Adrenal gland (tissue), 19 donors: ENCODE measurements around the gene CRYBG2. TPM values are rescaled to one million over a fixed set of nuclear protein-coding genes. Genes with fewer than 3 reads are reported as not detected.

Source experiments
- DNase-seq, 7 donors: peaks; one replicate each; pipeline ENCODE4 v3.0.0-alpha.2; 2019 to 2020
- H3K27ac ChIP-seq, 5 donors: fragments of 200-600 bp; sonication (generic) in 4 of 5; 1 replicate in 3 of 5; 2 replicates in 2 of 5; pipeline versions ENCODE4 v1.5.1 to v1.8.0; 2016 to 2020; ENCODE audit warnings: mild to moderate bottlenecking in 1 of 5
- H3K27me3 ChIP-seq: fragments of 200-600 bp; 2 replicates; pipeline ENCODE4 v1.8.0; 2021
- H3K36me3 ChIP-seq, 2 donors: fragments of 200-600 bp; replicated peaks in 1 of 2; 1 replicate in 1 of 2; 2 replicates in 1 of 2; pipeline versions ENCODE4 v1.5.1 to v1.8.0; 2018 to 2022
- H3K4me1 ChIP-seq, 2 donors: fragments of 200-600 bp; replicated peaks in 1 of 2; 1 replicate in 1 of 2; 2 replicates in 1 of 2; pipeline versions ENCODE4 v1.5.1 to v1.8.0; 2018 to 2021
- H3K4me3 ChIP-seq, 4 donors: fragments of 200-600 bp; sonication (generic) in 3 of 4; one replicate each; pipeline ENCODE4 v1.5.1; 2016 to 2018
- H3K9me3 ChIP-seq, 3 donors: fragments of 200-600 bp; sonication (generic) in 1 of 3; replicated peaks in 1 of 3; 1 replicate in 2 of 3; 2 replicates in 1 of 3; pipeline versions ENCODE4 v1.5.1 to v1.8.0; 2016 to 2021
- POLR2A ChIP-seq, 2 donors: fragments of 450-650 bp; IDR thresholded peaks; one replicate each; pipeline ENCODE4 v1.6.1; 2017; ENCODE audit warnings: antibody characterized with exemption in 2 of 2, mild to moderate bottlenecking in 2 of 2, moderate library complexity in 1 of 2
- WGBS, 4 donors: extraction: QIAGEN DNeasy Blood & Tissue Kit in 2 of 4; methylation state at CpG; one replicate each; pipeline versions ENCODE4 v1.1.5 to v1.1.7; 2013 to 2017; 5-methylcytosine and 5-hydroxymethylcytosine counted together
- intact Hi-C, 2 donors: fragments of 100-400 bp; cut with DNase I; formaldehyde crosslinking; loops; one replicate each; pipeline versions ENCODE4 v1.14.1 to v1.15.0; 2022 to 2023
- long read RNA-seq, 10 donors: library from polyadenylated mRNA in 3 of 10; unstranded in 2 of 10; stranded (forward) in 1 of 10; transcript quantifications; one replicate each; pipeline ENCODE4 v2.0.0 and lab custom pipeline, GENCODE V29; 2021 to 2026
- polyA plus RNA-seq, 3 donors: library from polyadenylated mRNA; stranded (reverse); fragments of 200-250 nt in 2 of 3; fragments of 350-450 nt in 1 of 3; fragmentation: Illumina TruSeq in 1 of 3; extraction: RNeasy Lipid Tissue Mini Kit (QIAGEN cat#74804) in 1 of 3; gene quantifications; one replicate each; pipeline ENCODE4 v1.2.3, GENCODE V29; 2013 to 2014
- total RNA-seq, 9 donors: library from RNA; depleted of rRNA in 4 of 9; stranded (reverse); fragments of >200 nt in 4 of 9; fragments of 120-200 nt in 1 of 9; fragmentation: NEBNext Ultra II Directional in 1 of 9; extraction: Animal tissue kit (Norgen Biotek cat#: 25700) in 1 of 9; gene quantifications; one replicate each; pipeline versions ENCODE4 v1.1.0 to v1.2.4, GENCODE V29; 2013 to 2023
- TF ChIP-seq, protein P1 (sequence below), 6 experiments: fragments of 450-650 bp in 4 of 6; fragments of 200-600 bp in 2 of 6; sonication (generic) in 1 of 6; IDR thresholded peaks; 1 replicate in 5 of 6; 2 replicates in 1 of 6; pipeline versions ENCODE4 v1.5.1 to v1.8.0; 2016 to 2021; ENCODE audit warnings: antibody characterized with exemption in 6 of 6, mild to moderate bottlenecking in 2 of 6, moderate library complexity in 1 of 6
- donor health status: healthy with polysubstance abuse.
- donor health status: Bipolar disorder and iron deficiency.
- donor health status: DM: yes; HTN: yes; CAD: no.
- donor health status: DM: no; HTN: no; CAD: no.
- donor health status: DM: no; HTN: no; CAD: no.
- donor health status: DM: yes; HTN: yes; CAD: no.

The CRYBG2 gene, protein sequence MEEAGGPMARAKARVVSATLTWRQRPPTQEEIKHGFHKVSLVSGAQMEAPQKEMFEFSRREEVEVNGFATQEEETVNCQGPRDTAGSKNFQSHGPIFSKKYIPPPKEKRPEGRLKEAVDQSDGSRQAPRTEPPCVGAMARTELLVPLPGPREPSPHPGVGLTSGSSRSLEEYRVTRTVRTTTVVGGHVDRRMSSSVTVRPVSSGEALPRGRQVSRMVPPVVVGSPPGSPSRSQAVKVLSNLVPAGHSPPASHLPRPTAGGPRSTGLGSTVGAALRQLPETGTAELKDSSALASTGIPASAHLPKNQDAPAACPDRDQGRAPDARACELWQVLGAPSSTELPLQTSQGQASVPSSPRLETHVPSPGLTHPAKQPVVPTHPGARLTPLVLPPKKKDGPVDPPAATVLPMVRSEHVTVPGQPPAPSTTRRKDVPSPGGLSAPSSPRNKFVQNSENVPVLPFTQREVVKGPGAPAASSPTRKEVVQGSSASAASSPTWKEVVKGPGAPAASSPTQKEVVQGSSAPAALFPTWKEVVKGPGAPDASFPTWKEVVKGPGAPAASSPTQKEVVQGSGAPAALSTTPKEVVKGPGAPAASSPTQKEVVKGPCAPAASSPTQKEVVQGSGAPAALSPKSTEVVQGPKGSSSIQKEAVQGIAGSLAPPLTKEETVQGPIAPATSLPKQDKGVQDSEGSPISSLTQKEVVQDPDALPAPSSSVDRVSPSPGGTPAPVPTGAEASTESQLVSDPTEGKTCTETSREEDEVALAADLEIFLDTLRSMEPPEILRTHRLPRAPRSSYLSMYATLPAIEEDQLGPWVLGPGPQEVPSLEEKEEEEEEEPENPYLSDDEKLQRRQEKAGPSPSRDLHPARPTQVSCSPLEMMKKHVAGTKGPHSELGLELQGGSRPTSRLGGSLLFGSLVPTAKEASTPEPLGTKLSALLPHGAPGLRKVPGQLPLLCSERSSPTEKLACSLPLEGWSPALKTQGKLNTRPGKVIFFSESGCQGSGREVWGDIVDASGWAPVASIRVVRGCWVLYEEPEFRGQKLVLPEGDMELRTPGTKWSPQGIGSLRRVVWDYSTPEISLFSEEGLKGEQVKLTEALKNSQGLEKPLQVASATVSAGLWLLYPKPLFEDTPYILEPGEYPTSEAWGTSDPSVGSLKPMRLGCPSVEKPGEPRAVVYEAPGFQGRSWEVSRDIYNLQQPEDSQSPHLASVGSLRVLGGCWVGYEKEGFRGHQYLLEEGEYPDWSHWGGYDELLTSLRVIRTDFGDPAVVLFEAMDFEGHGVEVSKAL (N-terminal part only)
- total RNA-seq, result under 1 TPM in 1 of 9 donors, not detected in 8; 0.17 TPM
- polyA plus RNA-seq, result under 1 TPM in 2 of 3 donors, not detected in 1; 0.20 to 0.48 TPM
- long read RNA-seq, donor 1, result 0 reads
- long read RNA-seq, donor 2, result 0 reads
- long read RNA-seq, donor 3, result 0 reads
- long read RNA-seq, donor 4, result 0 reads
- long read RNA-seq, donor 5, result 0 reads
- long read RNA-seq, donor 6, result 0 reads
- long read RNA-seq, donor 7, result 0 reads
- long read RNA-seq, donor 8, result 0 reads
- long read RNA-seq, donor 9, result 0 reads
- long read RNA-seq, donor 10, result 0 reads

DNA sequence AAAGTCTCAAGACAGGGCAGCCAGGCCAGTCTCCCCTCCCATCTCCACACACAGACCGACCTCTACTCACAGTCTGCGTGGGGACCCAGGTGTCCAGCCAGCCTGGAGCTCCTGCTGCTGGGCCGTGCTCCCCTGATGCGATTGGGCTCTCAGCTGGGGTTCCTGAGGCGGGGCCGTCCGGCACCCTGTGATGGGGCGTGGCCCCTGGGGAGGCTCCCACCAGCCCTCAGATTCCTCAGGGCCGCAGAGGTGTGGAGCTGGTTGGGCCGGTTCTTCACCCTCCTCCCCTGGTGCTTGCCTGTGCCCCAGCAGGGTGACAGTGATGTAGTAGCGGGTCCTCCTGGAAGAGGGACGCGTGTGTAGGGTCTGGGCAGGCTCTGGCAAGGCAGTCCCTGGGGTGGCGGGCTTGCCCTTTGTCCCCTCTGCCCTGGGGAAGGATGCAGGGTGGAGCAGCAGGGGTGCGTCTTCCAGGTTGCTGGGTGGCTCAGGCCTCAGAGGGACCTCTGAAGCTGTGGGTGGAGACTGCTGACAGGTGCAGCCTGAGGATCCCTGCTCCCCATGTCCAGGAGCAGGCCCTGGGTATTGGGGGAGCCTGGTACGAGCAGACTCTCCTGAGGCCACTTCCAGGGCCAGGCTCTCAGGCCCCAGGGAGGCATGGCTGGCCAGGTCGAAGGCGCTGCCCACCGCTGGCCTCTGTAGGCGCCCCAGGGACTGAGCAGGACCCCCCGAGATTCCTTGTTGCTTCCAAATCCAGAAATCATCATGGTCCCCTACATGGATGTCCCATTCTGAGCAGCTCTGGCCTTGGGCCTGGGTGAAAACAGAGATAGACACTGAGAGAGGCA lies at the start of gene CRYBG2:
Gene CRYBG2, minus strand, starts transcription at position 155 of the 845 bp plus-strand sequence. CDS start 7,473 bp downstream, outside the sequence.
- no peak for DNase-seq
- peaks cover 13% of the 10 kb centered on the region for H3K27me3 ChIP-seq
- intact Hi-C loops, result no loop called here
- H3K4me3 ChIP-seq, result no peak within 1 kb of the TSS
- H3K9me3 ChIP-seq, result no peaks in the 10 kb centered on the region
- H3K27ac ChIP-seq, result no peak within 1 kb of the TSS
- H3K36me3 ChIP-seq, result no peaks in the 10 kb centered on the region
- H3K4me1 ChIP-seq, result no peaks in the 10 kb centered on the region
- WGBS, 4 donors, result 71 to 90% (median 84%) methylated on average over 8 to 21 of the region's 21 CpGs
- no peak for TF ChIP-seq POLR2A (IDR thresholded peaks at IDR 0.05)
- TF ChIP-seq, protein P1, sequence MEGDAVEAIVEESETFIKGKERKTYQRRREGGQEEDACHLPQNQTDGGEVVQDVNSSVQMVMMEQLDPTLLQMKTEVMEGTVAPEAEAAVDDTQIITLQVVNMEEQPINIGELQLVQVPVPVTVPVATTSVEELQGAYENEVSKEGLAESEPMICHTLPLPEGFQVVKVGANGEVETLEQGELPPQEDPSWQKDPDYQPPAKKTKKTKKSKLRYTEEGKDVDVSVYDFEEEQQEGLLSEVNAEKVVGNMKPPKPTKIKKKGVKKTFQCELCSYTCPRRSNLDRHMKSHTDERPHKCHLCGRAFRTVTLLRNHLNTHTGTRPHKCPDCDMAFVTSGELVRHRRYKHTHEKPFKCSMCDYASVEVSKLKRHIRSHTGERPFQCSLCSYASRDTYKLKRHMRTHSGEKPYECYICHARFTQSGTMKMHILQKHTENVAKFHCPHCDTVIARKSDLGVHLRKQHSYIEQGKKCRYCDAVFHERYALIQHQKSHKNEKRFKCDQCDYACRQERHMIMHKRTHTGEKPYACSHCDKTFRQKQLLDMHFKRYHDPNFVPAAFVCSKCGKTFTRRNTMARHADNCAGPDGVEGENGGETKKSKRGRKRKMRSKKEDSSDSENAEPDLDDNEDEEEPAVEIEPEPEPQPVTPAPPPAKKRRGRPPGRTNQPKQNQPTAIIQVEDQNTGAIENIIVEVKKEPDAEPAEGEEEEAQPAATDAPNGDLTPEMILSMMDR (IDR thresholded peaks at IDR 0.05), result no peak

DNA sequence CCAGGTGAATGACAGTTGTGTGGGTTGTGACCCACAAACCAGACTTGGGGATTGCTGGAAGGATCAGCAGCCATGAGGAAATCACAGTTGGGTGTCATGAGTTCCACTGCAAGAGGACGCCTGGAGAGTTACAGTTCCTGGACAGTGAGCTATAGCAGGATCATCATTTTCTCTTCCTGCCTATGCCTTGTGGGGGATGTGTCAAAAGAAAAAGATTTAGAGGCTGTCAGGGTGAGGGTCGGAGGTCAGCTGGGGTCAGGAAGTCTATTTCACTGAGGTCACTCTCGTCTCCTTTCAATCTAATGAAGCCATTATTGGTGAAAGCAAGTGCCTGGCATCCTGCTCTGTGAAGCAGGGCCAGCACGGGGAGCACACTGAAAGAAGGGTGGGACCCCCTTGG lies 49.7 kb upstream of the CRYBG2 start:
- Histone ChIP-seq H3K36me3 (no peaks in the 10 kb centered on the region), H3K9me3 (no peaks in the 10 kb centered on the region), H3K27ac (no peak overlapping the region), H3K27me3 (no peaks in the 10 kb centered on the region), H3K4me3 (no peak overlapping the region), H3K4me1 (no peaks in the 10 kb centered on the region)
- intact Hi-C loops, result no loop called here
- TF ChIP-seq, protein P1 (IDR thresholded peaks at IDR 0.05), result no peak
- TF ChIP-seq POLR2A (IDR thresholded peaks at IDR 0.05), result no peak
- WGBS, 4 donors, result 14 to 24% (median 17%) methylated on average over 3 to 4 of the region's 4 CpGs
- no peak for DNase-seq

DNA sequence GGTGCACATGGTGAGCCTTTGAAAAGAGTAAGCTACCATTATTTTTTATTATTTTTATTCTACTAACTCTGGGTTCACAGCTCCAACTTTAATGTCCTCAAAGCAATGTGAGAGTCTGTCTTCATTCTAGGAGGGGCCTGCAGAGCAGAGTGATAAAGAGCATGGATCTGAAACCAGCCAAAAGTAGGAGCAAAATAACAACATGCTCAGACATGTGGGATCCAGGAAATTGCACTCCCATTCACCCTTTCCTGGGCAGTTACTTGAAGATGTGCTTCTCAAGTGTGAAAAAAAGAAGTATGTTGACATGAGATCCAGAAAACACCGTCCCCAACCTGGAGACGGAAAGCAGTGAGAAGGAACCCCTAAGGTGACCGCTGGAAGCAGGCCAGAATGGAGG lies 48.0 kb upstream of the CRYBG2 start:
- intact Hi-C loops, result no loop called here
- TF ChIP-seq, protein P1 (IDR thresholded peaks at IDR 0.05), result no peak
- no peak for TF ChIP-seq POLR2A (IDR thresholded peaks at IDR 0.05)

More for the DNA sequence above, 48.0 kb upstream of the CRYBG2 start:
- 81 to 89% (median 83%) methylated on average over 3 of the region's 3 CpGs for WGBS, 4 donors
- no peaks in the 10 kb centered on the region for H3K27me3 ChIP-seq
- H3K4me3 ChIP-seq, result no peak overlapping the region
- H3K4me1 ChIP-seq, result no peaks in the 10 kb centered on the region
- no peaks in the 10 kb centered on the region for H3K9me3 ChIP-seq
- DNase-seq, result no peak
- no peak overlapping the region for H3K27ac ChIP-seq
- H3K36me3 ChIP-seq, result no peaks in the 10 kb centered on the region
